ENCODE measurements around the gene CAPN9.

DNA sequence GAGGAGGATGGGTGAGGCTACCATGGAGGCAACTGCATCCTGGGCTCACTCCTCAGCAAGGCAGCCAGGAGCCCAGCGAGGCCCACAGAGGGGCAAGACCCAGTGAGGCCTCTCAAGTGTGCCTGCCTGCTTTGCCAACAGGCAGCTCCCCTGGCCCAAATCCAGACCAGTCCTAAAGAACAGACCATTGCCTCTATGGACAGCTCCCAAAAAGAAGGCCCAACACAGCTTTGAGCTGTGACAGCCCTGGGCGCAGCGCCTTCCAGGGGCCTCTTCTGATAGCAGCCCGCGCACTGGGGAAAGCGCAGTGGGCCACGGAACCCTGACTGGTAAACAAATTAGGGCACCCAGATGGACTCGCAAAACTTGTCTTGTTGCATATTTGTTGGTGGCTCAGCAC, 95.6 kb downstream of the CAPN9 start:
- TF ChIP-seq, protein P1, sequence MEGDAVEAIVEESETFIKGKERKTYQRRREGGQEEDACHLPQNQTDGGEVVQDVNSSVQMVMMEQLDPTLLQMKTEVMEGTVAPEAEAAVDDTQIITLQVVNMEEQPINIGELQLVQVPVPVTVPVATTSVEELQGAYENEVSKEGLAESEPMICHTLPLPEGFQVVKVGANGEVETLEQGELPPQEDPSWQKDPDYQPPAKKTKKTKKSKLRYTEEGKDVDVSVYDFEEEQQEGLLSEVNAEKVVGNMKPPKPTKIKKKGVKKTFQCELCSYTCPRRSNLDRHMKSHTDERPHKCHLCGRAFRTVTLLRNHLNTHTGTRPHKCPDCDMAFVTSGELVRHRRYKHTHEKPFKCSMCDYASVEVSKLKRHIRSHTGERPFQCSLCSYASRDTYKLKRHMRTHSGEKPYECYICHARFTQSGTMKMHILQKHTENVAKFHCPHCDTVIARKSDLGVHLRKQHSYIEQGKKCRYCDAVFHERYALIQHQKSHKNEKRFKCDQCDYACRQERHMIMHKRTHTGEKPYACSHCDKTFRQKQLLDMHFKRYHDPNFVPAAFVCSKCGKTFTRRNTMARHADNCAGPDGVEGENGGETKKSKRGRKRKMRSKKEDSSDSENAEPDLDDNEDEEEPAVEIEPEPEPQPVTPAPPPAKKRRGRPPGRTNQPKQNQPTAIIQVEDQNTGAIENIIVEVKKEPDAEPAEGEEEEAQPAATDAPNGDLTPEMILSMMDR (IDR thresholded peaks at IDR 0.05 in 4 of 5, conservative IDR thresholded peaks at IDR 0.05 in 1 of 5) = no peak
- no peak for TF ChIP-seq POLR2A (IDR thresholded peaks at IDR 0.05)

All from gastrocnemius medialis (tissue), 4 donors.